ENCODE results near the gene KIAA0232. TPM values are rescaled to one million over a fixed set of nuclear protein-coding genes. Genes with fewer than 3 reads are reported as not detected.
"Not testable (repeated sequence)": the region's sequence is repeated elsewhere in the genome, so short reads cannot be mapped to it uniquely, and the experiment has no call there.

KIAA0232 gene
- total RNA-seq, 1 experiment from 2014 or later: 10.9 TPM

GRCh38 chr4:6898763-6899162, 116.2 kb downstream of the KIAA0232 start:
- no peak overlapping the region for H3K27ac ChIP-seq (ENCODE audit: low read length)
- H3K27me3 ChIP-seq (ENCODE audit: low read length): no peaks in the 10 kb centered on the region
- H3K9me2 ChIP-seq (replicated peaks; ENCODE audit: insufficient read depth, low read length): no peaks in the 10 kb centered on the region
- H3K4me3 ChIP-seq (ENCODE audit: low read length): no peak overlapping the region
- H3K9me3 ChIP-seq (ENCODE audit: low read length): no peaks in the 10 kb centered on the region
- no peak for DNase-seq
- no peak overlapping the region for H2AFZ ChIP-seq (ENCODE audit: low read length)
- H3K4me2 ChIP-seq (ENCODE audit: low read depth, low read length, poor library complexity, severe bottlenecking): no peak overlapping the region
- H3K9ac ChIP-seq (ENCODE audit: low read length): no peak overlapping the region; the same call in 1 of the 2 replicates
- H3K79me2 ChIP-seq (ENCODE audit: low read length): no peaks in the 10 kb centered on the region
- H4K20me1 ChIP-seq (ENCODE audit: insufficient read depth, low read depth, low read length): no peaks in the 10 kb centered on the region
- H3K4me1 ChIP-seq (ENCODE audit: low read length): peaks cover 3% of the 10 kb centered on the region; the same call in 1 of the 2 replicates
- no peaks in the 10 kb centered on the region for H3K36me3 ChIP-seq (ENCODE audit: insufficient read depth, low read length)

- no peak overlapping the region for H3K4me3 ChIP-seq (ENCODE audit: low read length)
- H3K27me3 ChIP-seq (ENCODE audit: low read length): no peaks in the 10 kb centered on the region
- no peaks in the 10 kb centered on the region for H3K9me3 ChIP-seq (ENCODE audit: low read length)
- peaks cover 3% of the 10 kb centered on the region; the same call in 1 of the 2 replicates for H3K4me1 ChIP-seq (ENCODE audit: low read length)
- no peak overlapping the region for H2AFZ ChIP-seq (ENCODE audit: low read length)
- no peaks in the 10 kb centered on the region for H3K79me2 ChIP-seq (ENCODE audit: low read length)
- no peaks in the 10 kb centered on the region for H3K9me2 ChIP-seq (replicated peaks; ENCODE audit: insufficient read depth, low read length)
- no peak overlapping the region for H3K27ac ChIP-seq (ENCODE audit: low read length)
- H3K4me2 ChIP-seq (ENCODE audit: low read depth, low read length, poor library complexity, severe bottlenecking): no peak overlapping the region
- H4K20me1 ChIP-seq (ENCODE audit: insufficient read depth, low read depth, low read length): no peaks in the 10 kb centered on the region
- no peak for DNase-seq
- H3K9ac ChIP-seq (ENCODE audit: low read length): no peak overlapping the region
- H3K36me3 ChIP-seq (ENCODE audit: insufficient read depth, low read length): no peaks in the 10 kb centered on the region
These were observed 117.8 kb downstream of the KIAA0232 start for GRCh38 chr4:6900181-6900812.

GRCh38 chr4:6900956-6901355, 118.4 kb downstream of the KIAA0232 start:
- Histone ChIP-seq H3K9me2 (replicated peaks; ENCODE audit: insufficient read depth, low read length) (no peaks in the 10 kb centered on the region), H3K9ac (ENCODE audit: low read length) (no peak overlapping the region), H3K4me2 (ENCODE audit: low read depth, low read length, poor library complexity, severe bottlenecking) (no peak overlapping the region), H3K27ac (ENCODE audit: low read length) (no peak overlapping the region), H3K27me3 (ENCODE audit: low read length) (no peaks in the 10 kb centered on the region), H2AFZ (ENCODE audit: low read length) (no peak overlapping the region), H3K36me3 (ENCODE audit: insufficient read depth, low read length) (no peaks in the 10 kb centered on the region), H4K20me1 (ENCODE audit: insufficient read depth, low read depth, low read length) (no peaks in the 10 kb centered on the region), H3K4me3 (ENCODE audit: low read length) (no peak overlapping the region), H3K79me2 (ENCODE audit: low read length) (no peaks in the 10 kb centered on the region), H3K9me3 (ENCODE audit: low read length) (no peaks in the 10 kb centered on the region), H3K4me1 (ENCODE audit: low read length) (peaks cover 3% of the 10 kb centered on the region; the same call in 1 of the 2 replicates)
- DNase-seq: no peak

DNA sequence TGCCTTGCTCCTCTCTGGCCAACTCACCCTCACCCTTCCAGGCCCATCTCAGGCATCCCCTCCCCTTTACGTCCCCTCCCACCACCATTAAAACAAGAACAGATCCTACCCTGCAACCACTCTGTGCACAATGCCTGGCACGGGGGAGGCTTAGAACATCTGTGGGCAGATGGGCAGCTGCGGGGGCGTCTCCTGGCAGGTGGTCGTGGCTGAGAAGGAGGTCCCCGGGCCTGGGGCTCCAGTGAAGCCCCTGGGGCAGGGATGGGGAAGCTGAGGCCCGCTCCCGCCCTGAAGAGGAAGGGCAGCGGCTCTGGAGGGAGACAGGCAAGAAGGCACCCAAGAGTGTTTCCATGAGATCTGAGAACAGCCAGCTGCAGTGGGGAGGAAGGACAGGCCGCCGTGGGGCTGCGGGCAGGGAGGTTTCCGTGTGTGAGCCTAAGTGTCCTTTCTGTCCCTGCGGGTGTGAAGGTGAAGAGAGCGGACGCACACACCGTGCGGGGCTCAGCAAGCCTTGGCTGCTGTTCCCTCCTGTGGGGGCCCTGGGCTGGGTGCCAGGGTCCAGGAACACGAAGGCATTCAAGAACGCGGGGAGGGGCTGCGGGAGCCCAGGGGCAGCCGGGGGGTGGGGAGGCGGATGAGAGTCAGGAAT, 119.3 kb downstream of the KIAA0232 start:
- H3K9me3 ChIP-seq (ENCODE audit: low read length): no peaks in the 10 kb centered on the region
- H2AFZ ChIP-seq (ENCODE audit: low read length): no peak overlapping the region
- no peaks in the 10 kb centered on the region for H3K79me2 ChIP-seq (ENCODE audit: low read length)
- H4K20me1 ChIP-seq (ENCODE audit: insufficient read depth, low read depth, low read length): no peaks in the 10 kb centered on the region
- no peaks in the 10 kb centered on the region for H3K36me3 ChIP-seq (ENCODE audit: insufficient read depth, low read length)
- H3K4me3 ChIP-seq (ENCODE audit: low read length): no peak overlapping the region
- no peaks in the 10 kb centered on the region for H3K27me3 ChIP-seq (ENCODE audit: low read length)
- no peak for DNase-seq
- H3K4me1 ChIP-seq (ENCODE audit: low read length): peaks cover 3% of the 10 kb centered on the region; the same call in 1 of the 2 replicates
- H3K27ac ChIP-seq (ENCODE audit: low read length): no peak overlapping the region
- no peak overlapping the region for H3K9ac ChIP-seq (ENCODE audit: low read length)
- no peak overlapping the region for H3K4me2 ChIP-seq (ENCODE audit: low read depth, low read length, poor library complexity, severe bottlenecking)
- H3K9me2 ChIP-seq (replicated peaks; ENCODE audit: insufficient read depth, low read length): no peaks in the 10 kb centered on the region

- Histone ChIP-seq H3K27me3 (ENCODE audit: low read length) (no peaks in the 10 kb centered on the region), H3K27ac (ENCODE audit: low read length) (no peak overlapping the region), H3K9me2 (replicated peaks; ENCODE audit: insufficient read depth, low read length) (no peaks in the 10 kb centered on the region), H3K4me1 (ENCODE audit: low read length) (peaks cover 3% of the 10 kb centered on the region; the same call in 1 of the 2 replicates), H3K36me3 (ENCODE audit: insufficient read depth, low read length) (no peaks in the 10 kb centered on the region), H3K4me2 (ENCODE audit: low read depth, low read length, poor library complexity, severe bottlenecking) (no peak overlapping the region), H4K20me1 (ENCODE audit: insufficient read depth, low read depth, low read length) (no peaks in the 10 kb centered on the region), H3K4me3 (ENCODE audit: low read length) (no peak overlapping the region), H2AFZ (ENCODE audit: low read length) (no peak overlapping the region), H3K9me3 (ENCODE audit: low read length) (no peaks in the 10 kb centered on the region), H3K79me2 (ENCODE audit: low read length) (no peaks in the 10 kb centered on the region), H3K9ac (ENCODE audit: low read length) (no peak overlapping the region)
- DNase-seq: no peak
These were observed 120.0 kb downstream of the KIAA0232 start for GRCh38 chr4:6902318-6903042.

- no peak for DNase-seq
- Histone ChIP-seq H3K9me3 (ENCODE audit: low read length) (no peaks in the 10 kb centered on the region), H3K9me2 (replicated peaks; ENCODE audit: insufficient read depth, low read length) (no peaks in the 10 kb centered on the region), H3K27ac (ENCODE audit: low read length) (no peak overlapping the region), H2AFZ (ENCODE audit: low read length) (no peak overlapping the region), H3K4me2 (ENCODE audit: low read depth, low read length, poor library complexity, severe bottlenecking) (no peak overlapping the region), H3K9ac (ENCODE audit: low read length) (no peak overlapping the region), H3K36me3 (ENCODE audit: insufficient read depth, low read length) (no peaks in the 10 kb centered on the region), H3K4me1 (ENCODE audit: low read length) (peaks cover 17% of the 10 kb centered on the region), H4K20me1 (ENCODE audit: insufficient read depth, low read depth, low read length) (0 out of 2 replicates have a peak, but pooled peaks cover 5% of the 10 kb centered on the region), H3K4me3 (ENCODE audit: low read length) (no peak overlapping the region), H3K79me2 (ENCODE audit: low read length) (no peaks in the 10 kb centered on the region), H3K27me3 (ENCODE audit: low read length) (no peaks in the 10 kb centered on the region)
These were observed 123.3 kb downstream of the KIAA0232 start for GRCh38 chr4:6905516-6906445.

DNA sequence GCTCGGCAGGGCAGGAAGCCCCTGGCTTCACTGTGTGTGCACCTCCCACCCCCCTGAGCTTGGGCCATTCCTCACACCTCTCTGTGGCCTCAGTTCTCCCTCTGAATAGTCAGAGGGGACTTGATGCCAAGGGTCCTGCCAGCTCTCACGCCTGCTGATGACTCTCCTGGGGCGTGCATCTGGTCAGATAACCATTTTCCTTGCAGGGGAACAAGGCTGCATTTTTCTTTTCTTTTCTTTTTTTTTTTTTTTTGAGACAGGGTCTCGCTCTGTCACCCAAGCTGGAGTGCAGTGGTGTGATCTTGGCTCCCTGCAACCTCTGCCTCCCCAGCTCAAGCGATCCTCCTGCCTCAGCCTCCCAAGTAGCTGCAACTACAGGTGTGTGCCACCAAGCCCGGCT, 124.0 kb downstream of the KIAA0232 start:
- DNase-seq; H3K27me3 ChIP-seq (ENCODE audit: low read length); H3K9me3 ChIP-seq (ENCODE audit: low read length); H3K4me3 ChIP-seq (ENCODE audit: low read length); H3K79me2 ChIP-seq (ENCODE audit: low read length); H3K36me3 ChIP-seq (ENCODE audit: insufficient read depth, low read length); H2AFZ ChIP-seq (ENCODE audit: low read length); H3K27ac ChIP-seq (ENCODE audit: low read length); H4K20me1 ChIP-seq (ENCODE audit: insufficient read depth, low read depth, low read length); H3K9ac ChIP-seq (ENCODE audit: low read length); H3K4me2 ChIP-seq (ENCODE audit: low read depth, low read length, poor library complexity, severe bottlenecking); H3K9me2 ChIP-seq (replicated peaks; ENCODE audit: insufficient read depth, low read length): not testable (repeated sequence)
- peaks cover 17% of the 10 kb centered on the region for H3K4me1 ChIP-seq (ENCODE audit: low read length)

Measured in Karpas-422 (cell line).